Endothelial cell (in vitro differentiated cells): ENCODE data around the gene UFD1. TPM values are rescaled to one million over a fixed set of nuclear protein-coding genes. Genes with fewer than 3 reads are reported as not detected.

Experiments
- DNase-seq: peaks from one replicate; pipeline ENCODE4 v3.0.0; 2021; ENCODE audit warnings: low spot score
- H3K27ac Mint-ChIP-seq: one replicate; pipeline ENCODE4 v1.8.0; 2021; ENCODE audit warnings: mixed read lengths, inconsistent platforms; ENCODE audit not compliant: unreplicated experiment
- H3K27me3 Mint-ChIP-seq: one replicate; pipeline ENCODE4 v1.8.0; 2021; ENCODE audit warnings: mild to moderate bottlenecking, moderate library complexity, mixed read lengths, inconsistent platforms; ENCODE audit not compliant: unreplicated experiment
- H3K36me3 Mint-ChIP-seq: one replicate; pipeline ENCODE4 v1.8.0; 2021; ENCODE audit warnings: mild to moderate bottlenecking, low read depth, mixed read lengths, inconsistent platforms; ENCODE audit not compliant: unreplicated experiment
- H3K4me1 Mint-ChIP-seq: one replicate; pipeline ENCODE4 v1.8.0; 2021; ENCODE audit warnings: mild to moderate bottlenecking, mixed read lengths, inconsistent platforms; ENCODE audit not compliant: unreplicated experiment
- H3K4me3 Mint-ChIP-seq: one replicate; pipeline ENCODE4 v1.8.0; 2021; ENCODE audit warnings: mild to moderate bottlenecking, mixed read lengths, inconsistent platforms; ENCODE audit not compliant: unreplicated experiment
- H3K9me3 Mint-ChIP-seq: one replicate; pipeline ENCODE4 v1.8.0; 2021; ENCODE audit warnings: mixed read lengths, inconsistent platforms; ENCODE audit not compliant: unreplicated experiment
- CTCF ChIP-seq: fragments of 200-600 bp; sonication (generic); IDR thresholded peaks from one replicate; pipeline ENCODE4 v1.5.0; 2021; ENCODE audit warnings: antibody characterized with exemption; ENCODE audit not compliant: unreplicated experiment
- total RNA-seq: library from RNA; stranded (reverse); fragmentation: NEBNext Ultra II Directional; extraction: Animal tissue kit (Norgen Biotek cat#: 25700); gene quantifications from one replicate; pipeline ENCODE4 v1.2.1, GENCODE V29; 2021; ENCODE audit not compliant: unreplicated experiment

UFD1 gene
- total RNA-seq, 1 donor from 2014 or later: 86.2 TPM

- no peak for TF ChIP-seq CTCF
- peaks cover 15% of the 10 kb centered on the region for H3K4me1 Mint-ChIP-seq
- peaks cover 9% of the 10 kb centered on the region for H3K36me3 Mint-ChIP-seq
- DNase-seq: no peak
- no peaks in the 10 kb centered on the region for H3K9me3 Mint-ChIP-seq
- no peak overlapping the region for H3K4me3 Mint-ChIP-seq
- H3K27ac Mint-ChIP-seq: no peak overlapping the region
- H3K27me3 Mint-ChIP-seq: peaks cover 7% of the 10 kb centered on the region
Measured at GRCh38 chr22:19519041-19519926, 40.3 kb upstream of the UFD1 start.

GRCh38 chr22:19518635-19519034 lies 39.6 kb upstream of the UFD1 start:
- Mint-ChIP-seq H3K4me3 (no peak overlapping the region), H3K36me3 (peaks cover 9% of the 10 kb centered on the region), H3K27me3 (peaks cover 7% of the 10 kb centered on the region), H3K4me1 (peaks cover 13% of the 10 kb centered on the region), H3K27ac (no peak overlapping the region), H3K9me3 (no peaks in the 10 kb centered on the region)
- DNase-seq: no peak
- no peak for TF ChIP-seq CTCF

- Mint-ChIP-seq H3K27me3 (peaks cover 7% of the 10 kb centered on the region), H3K4me3 (no peak overlapping the region), H3K27ac (no peak overlapping the region), H3K4me1 (peaks cover 13% of the 10 kb centered on the region), H3K9me3 (no peaks in the 10 kb centered on the region), H3K36me3 (peaks cover 9% of the 10 kb centered on the region)
- no peak for DNase-seq
- TF ChIP-seq CTCF: no peak
Measured at GRCh38 chr22:19517919-19518611, 39.1 kb upstream of the UFD1 start.

- H3K36me3 Mint-ChIP-seq: peaks cover 9% of the 10 kb centered on the region
- no peak for TF ChIP-seq CTCF
- no peaks in the 10 kb centered on the region for H3K9me3 Mint-ChIP-seq
- no peak for DNase-seq
- H3K4me3 Mint-ChIP-seq: no peak overlapping the region
- H3K4me1 Mint-ChIP-seq: peaks cover 11% of the 10 kb centered on the region
- no peak overlapping the region for H3K27ac Mint-ChIP-seq
- peaks cover 6% of the 10 kb centered on the region for H3K27me3 Mint-ChIP-seq
Measured at GRCh38 chr22:19517171-19517500, 38.1 kb upstream of the UFD1 start.
